HEK293 (cell line): ENCODE data around the gene ASIC4.
A peak's percentile ranks its signal among the peaks of the same experiment; 100 is the strongest.

Experiments used
- INSM2 ChIP-seq: fragments of 450-650 bp; formaldehyde crosslinking; IDR thresholded peaks from 2 replicates; pipeline ENCODE4 v1.5.1; 2016; ENCODE audit warnings: missing biosample characterization, missing genetic modification characterization
- PRDM2 ChIP-seq: fragments of 450-650 bp; formaldehyde crosslinking; IDR thresholded peaks from 2 replicates; pipeline ENCODE4 v1.5.1; 2016; ENCODE audit warnings: missing biosample characterization, missing genetic modification characterization, borderline replicate concordance
- YY2 ChIP-seq: fragments of 450-650 bp; formaldehyde crosslinking; IDR thresholded peaks from 2 replicates; pipeline ENCODE4 v1.5.1; 2016; ENCODE audit warnings: missing biosample characterization, missing genetic modification characterization
- ZBTB17 ChIP-seq: fragments of 450-650 bp; formaldehyde crosslinking; IDR thresholded peaks from 2 replicates; pipeline ENCODE4 v1.5.1; 2016; ENCODE audit warnings: missing biosample characterization, missing genetic modification characterization
- ZFP69B ChIP-seq: fragments of 450-650 bp; formaldehyde crosslinking; IDR thresholded peaks from 2 replicates; pipeline ENCODE4 v1.5.1; 2016; ENCODE audit warnings: missing biosample characterization, missing genetic modification characterization
- ZNF133 ChIP-seq: fragments of 450-650 bp; formaldehyde crosslinking; IDR thresholded peaks from 2 replicates; pipeline ENCODE4 v1.5.1; 2016; ENCODE audit warnings: missing biosample characterization, missing genetic modification characterization
- ZNF140 ChIP-seq: fragments of 450-650 bp; formaldehyde crosslinking; IDR thresholded peaks from 2 replicates; pipeline ENCODE4 v1.5.1; 2016; ENCODE audit warnings: missing biosample characterization, missing genetic modification characterization
- ZNF155 ChIP-seq: fragments of 450-650 bp; formaldehyde crosslinking; IDR thresholded peaks from 2 replicates; pipeline ENCODE4 v1.5.1; 2016; ENCODE audit warnings: missing biosample characterization, missing genetic modification characterization
- ZNF214 ChIP-seq: fragments of 450-650 bp; formaldehyde crosslinking; IDR thresholded peaks from 2 replicates; pipeline ENCODE4 v1.5.1; 2017; ENCODE audit warnings: missing biosample characterization, mild to moderate bottlenecking, missing genetic modification characterization, borderline replicate concordance
- ZNF221 ChIP-seq: fragments of 450-650 bp; formaldehyde crosslinking; IDR thresholded peaks from 2 replicates; pipeline ENCODE4 v1.5.1; 2017; ENCODE audit warnings: missing biosample characterization, missing genetic modification characterization, borderline replicate concordance
- ZNF223 ChIP-seq: fragments of 450-650 bp; formaldehyde crosslinking; IDR thresholded peaks from 2 replicates; pipeline ENCODE4 v1.5.1; 2016; ENCODE audit warnings: missing biosample characterization, missing genetic modification characterization
- ZNF24 ChIP-seq: fragments of 450-650 bp; formaldehyde crosslinking; IDR thresholded peaks from 2 replicates; pipeline ENCODE4 v1.5.1; 2016; ENCODE audit warnings: missing biosample characterization, missing genetic modification characterization
- ZNF354C ChIP-seq: fragments of 450-650 bp; formaldehyde crosslinking; IDR thresholded peaks from 2 replicates; pipeline ENCODE4 v1.5.1; 2016; ENCODE audit warnings: missing biosample characterization, missing genetic modification characterization, low read depth, borderline replicate concordance
- ZNF394 ChIP-seq: fragments of 450-650 bp; formaldehyde crosslinking; IDR thresholded peaks from 2 replicates; pipeline ENCODE4 v1.5.1; 2016; ENCODE audit warnings: missing biosample characterization, missing genetic modification characterization, mild to moderate bottlenecking, moderate library complexity, borderline replicate concordance
- ZNF398 ChIP-seq: fragments of 450-650 bp; formaldehyde crosslinking; IDR thresholded peaks from 2 replicates; pipeline ENCODE4 v1.5.1; 2017; ENCODE audit warnings: missing biosample characterization, missing genetic modification characterization
- ZNF426 ChIP-seq: fragments of 450-650 bp; formaldehyde crosslinking; IDR thresholded peaks from 2 replicates; pipeline ENCODE4 v1.5.1; 2017; ENCODE audit warnings: missing biosample characterization, missing genetic modification characterization, mild to moderate bottlenecking, inconsistent platforms, moderate library complexity
- ZNF518A ChIP-seq: fragments of 450-650 bp; formaldehyde crosslinking; conservative IDR thresholded peaks from 2 replicates; pipeline ENCODE4 v1.5.1; 2016; ENCODE audit warnings: low read depth, missing biosample characterization, missing genetic modification characterization
- ZNF521 ChIP-seq: fragments of 450-650 bp; formaldehyde crosslinking; IDR thresholded peaks from 2 replicates; pipeline ENCODE4 v1.5.1; 2017; ENCODE audit warnings: missing biosample characterization, mild to moderate bottlenecking, missing genetic modification characterization
- ZNF560 ChIP-seq: fragments of 450-650 bp; formaldehyde crosslinking; IDR thresholded peaks from 2 replicates; pipeline ENCODE4 v1.5.1; 2017; ENCODE audit warnings: missing biosample characterization, missing genetic modification characterization, borderline replicate concordance
- ZNF561 ChIP-seq: fragments of 450-650 bp; IDR thresholded peaks from 2 replicates; pipeline ENCODE4 v1.5.1; 2018; ENCODE audit warnings: missing biosample characterization, missing genetic modification characterization, borderline replicate concordance
- ZNF596 ChIP-seq: fragments of 450-650 bp; IDR thresholded peaks from 2 replicates; pipeline ENCODE4 v1.5.0; 2018; ENCODE audit warnings: missing biosample characterization, mild to moderate bottlenecking, missing genetic modification characterization, moderate library complexity
- ZNF629 ChIP-seq: fragments of 450-650 bp; formaldehyde crosslinking; IDR thresholded peaks from 2 replicates; pipeline ENCODE4 v1.5.1; 2017; ENCODE audit warnings: missing biosample characterization, missing genetic modification characterization
- ZNF654 ChIP-seq: fragments of 450-650 bp; formaldehyde crosslinking; IDR thresholded peaks from 2 replicates; pipeline ENCODE4 v1.5.1; 2016; ENCODE audit warnings: low read depth, missing biosample characterization, missing genetic modification characterization
- ZNF658 ChIP-seq: fragments of 450-650 bp; formaldehyde crosslinking; IDR thresholded peaks from 2 replicates; pipeline ENCODE4; 2016; ENCODE audit warnings: missing biosample characterization, missing genetic modification characterization
- ZNF677 ChIP-seq: fragments of 450-650 bp; IDR thresholded peaks from 2 replicates; pipeline ENCODE4 v1.5.0; 2018; ENCODE audit warnings: missing biosample characterization, mild to moderate bottlenecking, missing genetic modification characterization, moderate library complexity

ASIC4 gene

GRCh38 chr2:219521066-219521880 is 7.0 kb downstream of the ASIC4 start (continued):
- no peak for TF ChIP-seq ZNF560 (tag by site-specific recombination)
- peak; percentile 79; the same call in 1 of the 2 replicates for TF ChIP-seq ZNF223
- no peak for TF ChIP-seq ZNF354C
- no peak for TF ChIP-seq ZNF140 (tag by site-specific recombination)
- TF ChIP-seq ZBTB17 (tag by site-specific recombination), result 0 out of 2 replicates have a peak, but pooled peaks have one; percentile 14
- TF ChIP-seq ZNF521 (tag by site-specific recombination), result no peak
- TF ChIP-seq PRDM2 (tag by site-specific recombination), result no peak
- TF ChIP-seq ZNF596 (tag by site-specific recombination), result no peak
- TF ChIP-seq ZNF398 (tag by site-specific recombination), result 0 out of 2 replicates have a peak, but pooled peaks have one; percentile 23
- no peak for TF ChIP-seq ZNF394 (tag by site-specific recombination)
- no peak for TF ChIP-seq YY2 (tag by site-specific recombination)
- peak; percentile 32; the same call in 1 of the 2 replicates for TF ChIP-seq ZNF654 (tag by site-specific recombination)
- TF ChIP-seq ZNF426 (tag by site-specific recombination), result no peak
- no peak for TF ChIP-seq INSM2
- no peak for TF ChIP-seq ZNF133 (tag by site-specific recombination)
- TF ChIP-seq ZFP69B (tag by site-specific recombination), result no peak
- no peak for TF ChIP-seq ZNF518A (tag by site-specific recombination)
- TF ChIP-seq ZNF677 (tag by site-specific recombination), result no peak
- no peak for TF ChIP-seq ZNF155 (tag by site-specific recombination)
- TF ChIP-seq ZNF658 (tag by site-specific recombination), result no peak
- no peak for TF ChIP-seq ZNF214 (tag by site-specific recombination)
- TF ChIP-seq ZNF629 (tag by site-specific recombination), result no peak
- TF ChIP-seq ZNF221 (tag by site-specific recombination), result no peak
- no peak for TF ChIP-seq ZNF561 (tag by site-specific recombination)
- TF ChIP-seq ZNF24 (tag by site-specific recombination), result no peak
